ENCODE measurements around the gene COL4A6. TPM values are rescaled to one million over a fixed set of nuclear protein-coding genes. Genes with fewer than 3 reads are reported as not detected.

Gene COL4A6
- total RNA-seq, 2 donors from 2014 or later = not detected

DNA sequence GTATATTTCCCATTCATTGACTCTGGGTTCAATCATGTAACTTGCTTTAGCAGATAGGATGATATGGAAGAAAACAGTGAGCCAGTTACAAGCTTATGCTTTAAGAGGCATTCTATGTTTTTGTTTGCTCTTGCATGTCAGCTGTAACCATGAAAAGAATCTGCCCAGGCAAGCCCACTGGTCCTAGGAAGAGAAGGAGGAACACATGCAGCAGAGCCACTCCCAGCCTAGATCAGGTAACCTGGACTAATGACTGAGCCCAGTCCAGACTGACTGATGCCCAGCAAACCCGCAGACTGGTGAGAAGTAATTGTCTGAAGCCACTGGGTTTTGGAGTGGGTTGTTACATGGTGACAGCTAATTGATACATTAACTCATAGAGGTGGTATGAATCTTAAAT is 167.9 kb downstream of the COL4A6 start:
- Mint-ChIP-seq H3K4me3 (no peak overlapping the region), H3K4me1 (peaks cover 2% of the 10 kb centered on the region), H3K27ac (no peak overlapping the region), H3K27me3 (peaks cover 5% of the 10 kb centered on the region), H3K36me3 (ENCODE audit: low read depth) (no peaks in the 10 kb centered on the region)
- no peak for DNase-seq
- no peak for ATAC-seq
- H3K9me3 ChIP-seq (ENCODE audit: control insufficient read depth, low read length, poor library complexity, severe bottlenecking) = no peaks in the 10 kb centered on the region

DNA sequence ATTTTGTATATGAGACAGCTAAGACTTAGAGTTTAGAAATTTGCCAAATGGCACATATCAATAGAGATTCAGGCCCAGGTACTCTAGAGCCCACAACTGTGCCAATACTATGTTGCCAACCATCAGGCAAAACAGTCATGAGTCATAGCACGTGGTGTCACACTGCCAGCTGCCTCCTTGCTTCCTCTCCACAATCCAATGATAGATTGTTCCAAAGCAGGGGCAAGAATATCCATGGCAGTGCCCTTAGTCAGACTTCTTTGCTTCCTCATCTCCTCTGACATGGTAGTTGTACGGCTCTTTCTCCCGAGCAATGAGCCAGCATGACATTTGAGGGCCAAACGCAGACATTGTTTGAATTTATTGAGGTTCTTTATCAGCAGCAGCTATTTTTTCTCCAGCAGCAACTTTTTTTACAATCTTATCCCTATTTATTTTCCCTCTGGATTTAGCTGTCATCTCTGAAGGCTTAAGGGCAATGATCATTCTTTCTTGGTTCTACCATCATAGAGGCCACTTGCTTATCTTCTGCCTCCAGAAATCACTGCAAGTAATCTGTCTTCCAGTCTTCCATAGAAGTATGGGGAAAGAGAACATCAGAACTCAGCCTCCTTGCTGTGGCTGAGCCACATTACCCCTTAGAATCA is 169.7 kb downstream of the COL4A6 start:
- H3K36me3 Mint-ChIP-seq (ENCODE audit: low read depth) = no peaks in the 10 kb centered on the region
- H3K4me3 Mint-ChIP-seq = no peak overlapping the region
- H3K27me3 Mint-ChIP-seq = peaks cover 4% of the 10 kb centered on the region
- H3K4me1 Mint-ChIP-seq = peaks cover 2% of the 10 kb centered on the region
- H3K9me3 ChIP-seq (ENCODE audit: control insufficient read depth, low read length, poor library complexity, severe bottlenecking) = no peaks in the 10 kb centered on the region
- no peak overlapping the region for H3K27ac Mint-ChIP-seq
- ATAC-seq = no peak
- DNase-seq = no peak

DNA sequence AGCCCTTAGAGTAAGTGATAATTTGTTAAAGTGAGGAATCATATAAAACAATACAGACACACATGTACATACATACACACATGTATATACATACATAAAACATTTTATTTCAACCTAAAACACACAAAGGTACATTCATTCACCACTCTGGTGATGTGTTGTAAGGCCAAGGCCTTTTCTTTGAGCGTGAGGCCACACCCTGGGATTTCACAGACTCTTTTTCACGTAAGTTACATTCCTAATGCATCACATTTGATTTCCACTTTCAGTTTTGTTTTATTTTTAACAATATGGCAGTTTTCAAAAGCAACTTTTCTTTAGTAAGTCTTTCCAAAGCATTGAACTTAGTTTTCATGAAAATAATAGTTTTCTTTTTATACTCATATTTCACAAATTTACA is 170.7 kb downstream of the COL4A6 start:
- peaks cover 4% of the 10 kb centered on the region for H3K27me3 Mint-ChIP-seq
- no peaks in the 10 kb centered on the region for H3K36me3 Mint-ChIP-seq (ENCODE audit: low read depth)
- ATAC-seq (no peak), DNase-seq (no peak)
- H3K27ac Mint-ChIP-seq = no peak overlapping the region
- peaks cover 2% of the 10 kb centered on the region for H3K4me1 Mint-ChIP-seq
- H3K4me3 Mint-ChIP-seq = no peak overlapping the region
- H3K9me3 ChIP-seq (ENCODE audit: control insufficient read depth, low read length, poor library complexity, severe bottlenecking) = no peaks in the 10 kb centered on the region

DNA sequence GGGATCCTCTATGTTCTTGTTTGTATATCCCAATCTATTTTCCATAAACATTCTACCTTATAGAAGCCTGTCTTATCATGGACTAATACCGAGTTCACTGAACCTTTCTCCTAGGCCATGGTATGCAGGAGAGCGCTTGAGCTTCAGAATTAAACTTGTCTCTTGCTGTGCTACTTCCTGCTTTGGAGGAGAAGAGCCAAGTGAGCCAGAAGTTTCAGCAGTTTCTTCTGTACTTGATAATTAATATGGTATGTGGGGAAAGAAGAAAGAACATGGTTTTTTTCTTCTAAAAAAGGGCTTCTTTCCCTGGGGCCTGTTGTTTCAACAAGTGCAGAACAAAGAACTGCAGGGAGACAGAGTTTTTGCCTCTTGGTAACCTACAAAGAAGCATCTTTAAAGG is 173.8 kb downstream of the COL4A6 start:
- no peak for DNase-seq
- Mint-ChIP-seq H3K4me3 (no peak overlapping the region), H3K4me1 (no peaks in the 10 kb centered on the region), H3K27ac (no peak overlapping the region), H3K27me3 (peaks cover 4% of the 10 kb centered on the region), H3K36me3 (ENCODE audit: low read depth) (no peaks in the 10 kb centered on the region)
- no peak for ATAC-seq
- H3K9me3 ChIP-seq (ENCODE audit: control insufficient read depth, low read length, poor library complexity, severe bottlenecking) = no peaks in the 10 kb centered on the region

DNA sequence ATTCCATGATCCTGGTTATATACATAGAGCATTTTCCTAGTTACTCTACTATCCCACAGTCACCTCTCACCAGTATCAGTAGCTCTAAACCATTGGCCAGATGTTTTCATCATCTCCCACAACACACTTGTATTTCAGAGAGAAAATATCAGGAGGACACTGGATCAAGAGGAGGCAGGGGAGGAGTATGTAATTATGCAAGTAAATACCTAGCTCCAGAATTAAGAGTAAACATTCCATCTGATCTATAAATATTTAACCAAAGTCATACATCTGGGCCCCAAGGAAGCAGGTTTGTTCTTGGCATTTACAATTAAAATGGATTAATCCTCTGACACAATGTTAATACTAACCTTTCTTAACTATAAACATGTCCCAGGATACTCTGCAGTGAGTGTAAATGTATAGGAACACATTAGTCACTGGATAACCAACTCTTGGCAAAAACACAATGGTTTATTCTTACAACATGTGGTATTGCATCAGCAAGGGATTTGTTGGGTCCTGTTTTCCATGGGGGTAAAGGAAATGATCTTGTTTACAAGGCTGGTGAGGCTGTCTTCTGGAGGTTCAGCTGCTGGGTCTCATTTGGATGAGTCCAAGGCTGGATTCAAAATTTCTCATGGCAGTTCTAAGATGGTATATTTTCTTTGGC is 176.5 kb downstream of the COL4A6 start:
- ATAC-seq = no peak
- Mint-ChIP-seq H3K4me3 (no peak overlapping the region), H3K36me3 (ENCODE audit: low read depth) (no peaks in the 10 kb centered on the region), H3K27me3 (no peaks in the 10 kb centered on the region), H3K4me1 (no peaks in the 10 kb centered on the region), H3K27ac (no peak overlapping the region)
- H3K9me3 ChIP-seq (ENCODE audit: control insufficient read depth, low read length, poor library complexity, severe bottlenecking) = no peaks in the 10 kb centered on the region
- no peak for DNase-seq

DNA sequence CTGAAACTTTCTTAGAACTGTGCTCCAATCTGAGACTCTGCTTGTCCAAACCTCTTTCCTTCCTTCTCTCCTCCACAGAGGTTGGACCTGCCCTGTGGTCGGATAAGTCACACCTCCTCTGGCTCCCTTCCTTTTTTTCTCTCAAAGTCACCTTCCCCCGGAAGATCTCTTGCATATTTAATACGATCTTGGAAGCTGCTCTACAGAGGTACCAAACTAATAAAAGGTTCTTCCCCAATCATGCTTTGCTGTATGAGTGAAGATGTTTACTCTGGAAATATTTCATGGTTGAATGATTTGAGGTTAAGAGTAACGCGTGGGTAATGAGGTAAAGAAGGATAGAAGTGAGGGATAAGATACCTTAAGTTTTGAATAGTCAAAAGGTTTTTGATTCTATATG is 180.7 kb downstream of the COL4A6 start:
- DNase-seq (no peak), ATAC-seq (no peak)
- no peaks in the 10 kb centered on the region for H3K4me1 Mint-ChIP-seq
- H3K4me3 Mint-ChIP-seq = no peak overlapping the region
- no peaks in the 10 kb centered on the region for H3K36me3 Mint-ChIP-seq (ENCODE audit: low read depth)
- H3K9me3 ChIP-seq (ENCODE audit: control insufficient read depth, low read length, poor library complexity, severe bottlenecking) = no peaks in the 10 kb centered on the region
- H3K27me3 Mint-ChIP-seq = peaks cover 7% of the 10 kb centered on the region
- no peak overlapping the region for H3K27ac Mint-ChIP-seq

DNA sequence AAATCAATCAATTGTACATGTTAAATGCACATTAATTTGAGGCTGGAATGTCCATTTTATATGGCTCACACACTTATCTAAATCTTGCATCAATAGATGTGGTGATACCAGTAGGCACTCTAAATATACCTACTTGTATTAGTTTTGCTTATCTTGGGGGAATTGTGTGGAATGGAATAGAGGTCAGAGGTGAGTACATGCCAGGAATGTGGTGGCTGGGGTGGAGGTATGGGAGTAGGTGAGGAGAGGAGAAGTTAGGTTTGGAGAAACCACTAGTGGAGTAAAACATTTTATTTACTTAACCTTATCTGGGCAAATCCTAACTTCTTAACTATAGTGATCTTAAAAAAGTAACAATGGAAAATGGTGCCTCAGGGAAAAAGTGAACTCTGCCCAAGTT is 183.6 kb downstream of the COL4A6 start:
- no peaks in the 10 kb centered on the region for H3K4me1 Mint-ChIP-seq
- no peak for DNase-seq
- H3K9me3 ChIP-seq (ENCODE audit: control insufficient read depth, low read length, poor library complexity, severe bottlenecking) = no peaks in the 10 kb centered on the region
- no peak overlapping the region for H3K4me3 Mint-ChIP-seq
- no peak for ATAC-seq
- peaks cover 7% of the 10 kb centered on the region for H3K27me3 Mint-ChIP-seq
- H3K36me3 Mint-ChIP-seq (ENCODE audit: low read depth) = no peaks in the 10 kb centered on the region
- no peak overlapping the region for H3K27ac Mint-ChIP-seq

DNA sequence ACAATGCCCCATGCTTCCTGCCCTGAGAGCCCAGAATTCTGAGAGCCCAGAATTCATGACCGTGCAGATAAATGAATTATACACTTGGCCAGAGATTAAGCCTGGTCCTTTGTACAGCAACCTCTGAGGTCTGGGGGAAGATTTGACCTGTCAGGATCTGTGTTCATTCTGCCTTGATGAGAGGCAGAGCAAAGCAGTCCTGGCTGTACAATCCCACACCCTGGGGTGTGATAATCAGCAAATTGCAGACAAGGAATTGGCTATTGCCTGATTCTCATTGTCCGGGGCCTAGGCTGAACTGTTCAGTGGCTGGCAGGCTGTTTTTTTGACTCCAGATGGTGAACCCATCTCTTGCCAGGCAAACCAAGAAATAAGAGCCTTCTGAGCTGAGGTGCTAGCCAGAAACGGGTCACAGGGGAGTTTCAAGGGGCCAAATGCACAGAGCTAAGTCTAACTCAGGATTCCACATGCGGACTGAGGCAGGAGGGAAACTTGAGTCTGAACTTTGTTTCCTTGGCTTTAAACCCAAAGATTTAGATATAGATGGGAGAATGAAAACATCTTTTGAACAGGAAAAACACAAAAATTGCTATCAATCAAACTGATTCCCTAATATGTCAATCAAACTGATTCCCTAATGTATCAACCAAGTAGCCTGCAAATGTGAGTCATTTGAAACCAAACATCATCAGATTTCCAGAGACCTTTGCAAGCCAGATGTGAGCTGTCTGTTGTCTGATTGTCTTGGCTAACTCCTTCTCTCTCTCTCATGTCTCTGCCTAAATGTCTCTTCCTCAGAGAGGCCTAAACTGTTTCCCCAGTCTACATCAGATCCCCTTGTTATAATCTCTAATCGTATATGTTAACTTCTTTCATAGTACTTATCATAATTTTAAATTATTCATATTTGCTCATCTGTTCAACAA is 187.3 kb downstream of the COL4A6 start:
- Mint-ChIP-seq H3K4me1 (no peaks in the 10 kb centered on the region), H3K27me3 (peaks cover 13% of the 10 kb centered on the region), H3K36me3 (ENCODE audit: low read depth) (no peaks in the 10 kb centered on the region), H3K4me3 (no peak overlapping the region), H3K27ac (no peak overlapping the region)
- ATAC-seq (no peak), DNase-seq (no peak)
- no peaks in the 10 kb centered on the region for H3K9me3 ChIP-seq (ENCODE audit: control insufficient read depth, low read length, poor library complexity, severe bottlenecking)

DNA sequence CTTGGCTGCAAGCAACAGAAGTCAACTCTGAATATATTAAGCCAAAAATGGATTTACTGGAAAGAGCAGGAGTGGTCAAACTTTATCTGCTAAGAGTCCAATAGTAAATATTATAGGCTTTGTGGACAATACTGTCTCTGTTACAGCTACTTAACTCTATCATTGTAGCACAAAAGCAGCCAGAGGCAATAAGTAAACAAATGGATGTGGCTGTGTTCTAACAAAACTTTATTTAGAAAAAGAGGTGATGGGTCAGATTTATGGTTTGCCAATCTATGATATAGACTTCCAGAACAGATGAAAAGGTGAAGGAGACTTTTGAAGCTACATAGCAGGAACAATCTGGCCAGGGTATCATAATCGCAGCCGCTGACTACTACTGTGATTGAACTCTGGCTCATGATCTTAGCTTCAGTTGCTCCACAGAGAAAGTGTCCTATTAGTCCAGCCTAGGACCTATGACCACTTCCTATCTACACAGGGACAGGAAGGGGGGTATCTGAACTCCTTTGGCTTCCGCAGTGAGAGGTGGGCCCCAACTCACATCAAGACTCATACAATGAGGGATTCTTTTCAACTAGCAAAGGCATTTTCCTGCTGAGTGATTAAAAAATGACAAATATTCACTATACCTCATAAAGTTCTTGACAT is 191.8 kb downstream of the COL4A6 start:
- Mint-ChIP-seq H3K36me3 (ENCODE audit: low read depth) (no peaks in the 10 kb centered on the region), H3K4me1 (no peaks in the 10 kb centered on the region), H3K4me3 (no peak overlapping the region), H3K27me3 (peaks cover 5% of the 10 kb centered on the region), H3K27ac (no peak overlapping the region)
- no peaks in the 10 kb centered on the region for H3K9me3 ChIP-seq (ENCODE audit: control insufficient read depth, low read length, poor library complexity, severe bottlenecking)
- DNase-seq = no peak
- ATAC-seq = no peak

DNA sequence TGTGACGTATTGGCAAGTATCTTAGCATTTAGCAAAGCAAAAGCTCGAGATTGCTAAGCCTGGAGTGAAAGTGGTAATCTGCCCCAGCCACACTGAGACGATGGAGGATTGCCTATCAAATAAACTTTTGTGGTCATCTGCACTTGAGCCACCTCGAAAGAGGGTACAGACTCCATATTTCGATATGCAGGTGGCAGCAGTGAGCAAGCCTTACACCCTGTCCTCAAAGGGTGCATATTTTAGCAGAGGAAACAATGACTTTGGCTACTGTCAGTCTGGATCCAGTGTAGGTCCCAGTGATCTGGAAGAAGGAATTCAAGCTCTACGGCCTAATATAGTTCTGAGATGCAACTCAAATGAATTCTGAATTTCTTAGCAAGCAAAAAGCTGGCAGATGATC is 192.8 kb downstream of the COL4A6 start:
- ATAC-seq = no peak
- Mint-ChIP-seq H3K27me3 (peaks cover 5% of the 10 kb centered on the region), H3K27ac (no peak overlapping the region), H3K4me1 (no peaks in the 10 kb centered on the region), H3K4me3 (no peak overlapping the region), H3K36me3 (ENCODE audit: low read depth) (no peaks in the 10 kb centered on the region)
- no peak for DNase-seq
- H3K9me3 ChIP-seq (ENCODE audit: control insufficient read depth, low read length, poor library complexity, severe bottlenecking) = no peaks in the 10 kb centered on the region

DNA sequence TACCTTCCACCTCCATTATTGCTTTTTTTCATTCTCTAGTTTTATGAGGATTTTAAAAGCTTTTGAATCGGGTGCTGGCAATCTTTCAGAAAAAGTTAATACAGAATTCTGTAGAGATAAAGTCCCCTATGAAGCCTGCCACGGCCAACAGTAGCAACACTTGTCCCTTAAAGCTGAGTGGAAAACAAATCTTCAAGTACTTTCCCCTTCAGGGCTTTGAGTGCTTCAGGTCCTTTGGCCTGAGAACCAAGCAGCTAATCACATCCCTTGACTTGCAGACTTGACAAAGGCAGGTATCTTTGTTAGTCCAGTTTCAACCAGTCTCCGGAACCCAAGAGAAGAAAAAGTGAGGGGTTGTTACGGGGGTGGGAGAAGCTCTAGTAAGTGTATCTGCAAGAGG is 202.2 kb downstream of the COL4A6 start:
- no peaks in the 10 kb centered on the region for H3K36me3 Mint-ChIP-seq (ENCODE audit: low read depth)
- ATAC-seq = no peak
- H3K27me3 Mint-ChIP-seq = no peaks in the 10 kb centered on the region
- no peaks in the 10 kb centered on the region for H3K9me3 ChIP-seq (ENCODE audit: control insufficient read depth, low read length, poor library complexity, severe bottlenecking)
- H3K4me1 Mint-ChIP-seq = peaks cover 5% of the 10 kb centered on the region
- no peak overlapping the region for H3K4me3 Mint-ChIP-seq
- no peak for DNase-seq
- no peak overlapping the region for H3K27ac Mint-ChIP-seq

DNA sequence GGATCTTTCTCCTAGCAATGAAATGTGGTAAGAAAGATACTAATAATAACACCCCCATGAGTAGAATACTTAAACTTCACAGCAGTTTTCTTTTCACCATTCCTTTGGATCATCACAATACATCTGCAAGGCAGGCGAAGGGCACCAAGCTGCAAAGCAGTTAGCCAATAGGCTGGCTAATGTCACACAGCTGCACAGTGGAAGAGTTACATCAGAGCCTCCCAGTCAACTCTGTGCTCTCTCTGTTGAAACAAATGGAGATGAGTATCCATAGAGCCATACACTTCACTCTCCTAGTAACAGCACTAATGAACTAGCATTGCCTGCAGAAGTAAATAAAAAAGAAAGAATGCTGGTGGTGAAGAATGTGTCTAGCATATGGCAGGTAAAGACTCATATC is 207.6 kb downstream of the COL4A6 start:
- Mint-ChIP-seq H3K4me1 (peaks cover 5% of the 10 kb centered on the region), H3K4me3 (no peak overlapping the region), H3K27me3 (no peaks in the 10 kb centered on the region), H3K36me3 (ENCODE audit: low read depth) (no peaks in the 10 kb centered on the region), H3K27ac (no peak overlapping the region)
- no peaks in the 10 kb centered on the region for H3K9me3 ChIP-seq (ENCODE audit: control insufficient read depth, low read length, poor library complexity, severe bottlenecking)
- no peak for ATAC-seq
- DNase-seq = no peak
